ENCODE measurements around the gene TTC7B. TPM values are rescaled to one million over a fixed set of nuclear protein-coding genes. Genes with fewer than 3 reads are reported as not detected.
A peak's percentile ranks its signal among the peaks of the same experiment; 100 is the strongest.

Gene TTC7B
- total RNA-seq, 4 donors from 2014 or later, result 0.18 to 53.6 (median 11.2) TPM

- H3K27me3 ChIP-seq, result no peaks in the 10 kb centered on the region
- H3K27ac ChIP-seq, result no peak overlapping the region
- H3K36me3 ChIP-seq, result no peaks in the 10 kb centered on the region
- H3K4me3 ChIP-seq, result no peak overlapping the region
- no peaks in the 10 kb centered on the region for H3K9me3 ChIP-seq
- no peak for TF ChIP-seq POLR2A (IDR thresholded peaks at IDR 0.05)
- no peak for TF ChIP-seq CTCF (IDR thresholded peaks at IDR 0.05)
- no peaks in the 10 kb centered on the region for H3K4me1 ChIP-seq
- no peak for DNase-seq
These were observed 246.4 kb downstream of the TTC7B start for GRCh38 chr14:90569606-90570387.

GRCh38 chr14:90569201-90569600 is 247.0 kb downstream of the TTC7B start:
- H3K36me3 ChIP-seq, result no peaks in the 10 kb centered on the region
- H3K27ac ChIP-seq, result no peak overlapping the region
- H3K4me3 ChIP-seq, result no peak overlapping the region
- H3K4me1 ChIP-seq, result no peaks in the 10 kb centered on the region
- no peak for DNase-seq
- no peak for TF ChIP-seq CTCF (IDR thresholded peaks at IDR 0.05)
- no peak for TF ChIP-seq POLR2A (IDR thresholded peaks at IDR 0.05)
- no peaks in the 10 kb centered on the region for H3K27me3 ChIP-seq
- H3K9me3 ChIP-seq, result no peaks in the 10 kb centered on the region

DNA sequence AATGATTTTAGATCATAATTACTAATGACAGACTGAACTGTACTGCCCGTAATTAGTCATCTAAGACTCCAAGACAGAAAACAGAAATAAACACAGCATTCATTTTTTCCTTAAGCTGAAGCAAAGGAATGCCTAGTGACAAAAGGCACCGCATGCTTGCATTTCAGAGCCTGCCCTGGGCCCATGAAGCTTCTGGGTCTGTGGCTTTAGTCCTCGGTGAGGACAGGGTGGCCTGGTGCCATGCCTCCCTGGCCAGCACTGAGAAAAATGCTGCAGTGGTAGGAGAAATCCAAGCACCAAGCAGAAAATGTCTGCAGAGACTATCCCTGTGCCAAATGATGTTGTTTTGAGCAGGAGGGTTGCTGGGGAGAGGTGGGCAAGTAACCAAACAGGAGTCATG is 247.8 kb downstream of the TTC7B start:
- H3K36me3 ChIP-seq, result no peaks in the 10 kb centered on the region
- H3K27me3 ChIP-seq, result no peaks in the 10 kb centered on the region
- H3K27ac ChIP-seq, result peak overlapping the region in 1 of 4 donors; percentile 33
- H3K4me3 ChIP-seq, result no peak overlapping the region
- H3K9me3 ChIP-seq, result no peaks in the 10 kb centered on the region
- TF ChIP-seq POLR2A (IDR thresholded peaks at IDR 0.05), result no peak
- TF ChIP-seq CTCF (IDR thresholded peaks at IDR 0.05), result no peak
- H3K4me1 ChIP-seq, result no peaks in the 10 kb centered on the region
- no peak for DNase-seq

- Histone ChIP-seq H3K36me3 (no peaks in the 10 kb centered on the region), H3K4me1 (no peaks in the 10 kb centered on the region), H3K4me3 (no peak overlapping the region), H3K27me3 (no peaks in the 10 kb centered on the region), H3K9me3 (no peaks in the 10 kb centered on the region), H3K27ac (peak overlapping the region in 1 of 4 donors; percentile 33)
- no peak for DNase-seq
- TF ChIP-seq POLR2A (IDR thresholded peaks at IDR 0.05) (no peak), CTCF (IDR thresholded peaks at IDR 0.05) (no peak)
These were observed 248.2 kb downstream of the TTC7B start for GRCh38 chr14:90567991-90568390.

- H3K27ac ChIP-seq, result no peak overlapping the region
- no peaks in the 10 kb centered on the region for H3K36me3 ChIP-seq
- H3K4me1 ChIP-seq, result no peaks in the 10 kb centered on the region
- no peak overlapping the region for H3K4me3 ChIP-seq
- TF ChIP-seq POLR2A (IDR thresholded peaks at IDR 0.05) (no peak), CTCF (IDR thresholded peaks at IDR 0.05) (no peak)
- no peaks in the 10 kb centered on the region for H3K27me3 ChIP-seq
- DNase-seq, result no peak
- H3K9me3 ChIP-seq, result no peaks in the 10 kb centered on the region
These were observed 249.0 kb downstream of the TTC7B start for GRCh38 chr14:90567191-90567590.

Data from Peyer's patch (tissue), 4 donors.